Cardiac muscle cell (in vitro differentiated cells and primary cell): ENCODE data around the gene DBNDD1. TPM values are rescaled to one million over a fixed set of nuclear protein-coding genes. Genes with fewer than 3 reads are reported as not detected.

Experiments
- DNase-seq, 2 donors: peaks; one replicate each; pipeline versions ENCODE4 v3.0.0 to v3.0.0-alpha.2; 2010 to 2017; ENCODE audit warnings: low read depth in 1 of 2, low spot score in 1 of 2
- H3K27ac ChIP-seq: fragments of 200-600 bp; sonication (generic); 2 replicates; pipeline ENCODE4 v1.5.1; 2016
- H3K27me3 ChIP-seq: fragments of 200-600 bp; sonication (generic); 2 replicates; pipeline ENCODE4 v1.6.0; 2016; ENCODE audit warnings: control low read depth
- H3K36me3 ChIP-seq: fragments of 200-600 bp; sonication (generic); 2 replicates; pipeline ENCODE4 v1.5.1; 2016; ENCODE audit warnings: control low read depth
- H3K4me1 ChIP-seq: fragments of 200-600 bp; sonication (generic); 2 replicates; pipeline ENCODE4 v1.8.1; 2017; ENCODE audit warnings: low read depth, mild to moderate bottlenecking, mixed run types
- H3K4me3 ChIP-seq: fragments of 200-600 bp; sonication (generic); 2 replicates; pipeline ENCODE4 v1.5.1; 2016; ENCODE audit warnings: mild to moderate bottlenecking
- H3K9me3 ChIP-seq: fragments of 200-600 bp; sonication (generic); 2 replicates; pipeline ENCODE4 v1.5.1; 2017; ENCODE audit warnings: low read depth, mild to moderate bottlenecking, control low read depth
- CTCF ChIP-seq: IDR thresholded peaks from 2 replicates; pipeline ENCODE4 v1.5.1; 2012; ENCODE audit warnings: low read depth, mild to moderate bottlenecking, low read length
- polyA plus RNA-seq: library from polyadenylated mRNA; unstranded; fragments of >200 nt; fragmentation: Nextera tagmentation; extraction: Ambion mirVana; gene quantifications from 2 replicates; pipeline ENCODE4 v1.2.1, GENCODE V29; 2016
- total RNA-seq: library from RNA; depleted of rRNA; stranded (reverse); fragments of >200 nt; gene quantifications from 2 replicates; pipeline ENCODE4 v1.2.3, GENCODE V29; 2016

Gene DBNDD1
- total and polyA plus RNA-seq, 2 experiments from 2014 or later: 5.1 to 5.9 TPM

DNA sequence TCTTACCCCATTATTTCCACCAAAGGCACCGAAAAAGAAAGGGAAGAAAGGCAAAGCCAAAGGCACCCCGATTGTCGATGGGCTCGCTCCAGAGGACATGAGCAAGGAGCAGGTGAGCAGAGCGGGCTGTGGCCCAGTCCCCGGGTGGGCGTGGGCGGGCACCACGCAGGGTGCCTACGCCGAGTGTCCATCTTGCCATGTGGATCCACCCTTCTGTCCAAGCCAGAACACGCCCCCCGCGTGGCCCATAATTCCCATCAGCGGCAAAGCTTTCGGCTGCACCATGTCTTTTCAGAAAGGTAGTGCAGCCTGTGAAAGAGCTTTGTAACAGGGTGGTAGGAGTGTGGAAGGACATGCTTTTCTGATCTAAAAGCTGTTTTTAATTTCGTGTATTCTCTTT is 8.4 kb upstream of the DBNDD1 start:
- no peak for TF ChIP-seq CTCF
- Histone ChIP-seq H3K36me3 (no peaks in the 10 kb centered on the region), H3K4me3 (no peak overlapping the region), H3K27ac (no peak overlapping the region), H3K27me3 (no peaks in the 10 kb centered on the region), H3K9me3 (no peaks in the 10 kb centered on the region), H3K4me1 (no peaks in the 10 kb centered on the region)
- DNase-seq: no peak

DNA sequence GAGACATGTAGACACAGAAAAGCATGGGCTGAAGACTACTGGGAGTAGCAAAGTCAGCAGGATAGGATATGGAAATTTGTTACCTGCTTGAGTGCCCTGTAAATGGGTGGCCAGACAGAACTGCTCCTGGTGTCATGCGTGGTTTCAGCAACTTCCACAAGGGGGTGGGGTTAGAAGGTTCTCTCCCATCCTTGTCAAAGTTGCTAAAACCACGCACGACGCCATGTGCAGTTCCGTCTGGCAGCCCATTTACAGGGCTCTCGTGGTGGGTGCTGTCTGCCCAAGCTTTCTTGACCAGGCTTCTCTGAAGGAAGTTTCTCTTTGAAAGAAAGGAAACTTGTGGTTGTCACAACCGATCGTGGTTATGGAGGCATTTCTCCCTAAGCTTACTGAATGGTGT is 6.9 kb upstream of the DBNDD1 start:
- TF ChIP-seq CTCF: no peak

DNA sequence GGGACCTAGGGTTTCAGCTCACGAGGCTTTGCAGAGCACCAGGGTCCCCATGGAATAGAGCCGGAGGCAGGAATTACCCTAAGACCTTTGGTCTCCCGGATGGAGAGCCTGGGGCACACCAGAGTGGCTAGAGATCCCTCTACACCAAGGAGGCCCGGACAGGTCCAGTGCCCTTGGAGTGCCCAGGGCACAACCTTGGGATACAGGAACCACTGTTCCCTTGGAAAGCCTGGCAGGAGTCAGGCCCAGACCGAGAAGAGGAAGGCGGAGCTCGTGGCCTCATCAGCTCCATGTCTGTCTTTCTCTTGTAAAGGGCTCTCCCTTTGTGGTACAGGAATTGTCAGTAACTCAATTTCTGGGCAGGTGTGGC is 3.8 kb upstream of the DBNDD1 start:
- no peak overlapping the region for H3K4me3 ChIP-seq
- H3K27ac ChIP-seq: no peak overlapping the region
- no peaks in the 10 kb centered on the region for H3K36me3 ChIP-seq
- H3K27me3 ChIP-seq: peaks cover 12% of the 10 kb centered on the region
- H3K9me3 ChIP-seq: no peaks in the 10 kb centered on the region
- no peak for TF ChIP-seq CTCF
- no peak for DNase-seq
- peaks cover 11% of the 10 kb centered on the region for H3K4me1 ChIP-seq

More for the DNA sequence above, 6.9 kb upstream of the DBNDD1 start:
- DNase-seq: no peak
- no peaks in the 10 kb centered on the region for H3K27me3 ChIP-seq
- no peak overlapping the region for H3K27ac ChIP-seq
- no peak overlapping the region for H3K4me3 ChIP-seq
- H3K4me1 ChIP-seq: peaks cover under 1% of the 10 kb centered on the region
- no peaks in the 10 kb centered on the region for H3K36me3 ChIP-seq
- no peaks in the 10 kb centered on the region for H3K9me3 ChIP-seq

- Histone ChIP-seq H3K9me3 (no peaks in the 10 kb centered on the region), H3K27ac (no peak overlapping the region), H3K4me1 (peaks cover 11% of the 10 kb centered on the region), H3K4me3 (no peak overlapping the region), H3K36me3 (no peaks in the 10 kb centered on the region), H3K27me3 (peaks cover 18% of the 10 kb centered on the region)
- peak in 1 of 2 donors; percentile 91 for DNase-seq
- TF ChIP-seq CTCF: no peak
Measured at GRCh38 chr16:90022209-90023077, 3.2 kb upstream of the DBNDD1 start.

GRCh38 chr16:90020838-90021382 is 1.7 kb upstream of the DBNDD1 start:
- H3K27ac ChIP-seq: no peak overlapping the region
- H3K4me3 ChIP-seq: no peak overlapping the region
- no peak for TF ChIP-seq CTCF
- peaks cover 11% of the 10 kb centered on the region for H3K4me1 ChIP-seq
- no peaks in the 10 kb centered on the region for H3K36me3 ChIP-seq
- peak in 1 of 2 donors; percentile 38 for DNase-seq
- peaks cover 33% of the 10 kb centered on the region for H3K27me3 ChIP-seq
- no peaks in the 10 kb centered on the region for H3K9me3 ChIP-seq
